GM23248 (cell line): Measurements from ENCODE around the gene ENPP6.

ENCODE experiments used
- EZH2 ChIP-seq: fragments of 200-600 bp; sonication (generic); IDR thresholded peaks from 2 replicates; pipeline ENCODE4 v1.6.1; 2018; ENCODE audit warnings: antibody characterized with exemption, mild to moderate bottlenecking; ENCODE audit not compliant: insufficient read depth, poor library complexity, severe bottlenecking
- EZH2phosphoT487 ChIP-seq: fragments of 200-600 bp; sonication (generic); IDR thresholded peaks from 2 replicates; pipeline ENCODE4 v1.6.1; 2018; ENCODE audit warnings: antibody characterized with exemption, moderate library complexity, mild to moderate bottlenecking, low read depth; ENCODE audit not compliant: insufficient read depth

DNA sequence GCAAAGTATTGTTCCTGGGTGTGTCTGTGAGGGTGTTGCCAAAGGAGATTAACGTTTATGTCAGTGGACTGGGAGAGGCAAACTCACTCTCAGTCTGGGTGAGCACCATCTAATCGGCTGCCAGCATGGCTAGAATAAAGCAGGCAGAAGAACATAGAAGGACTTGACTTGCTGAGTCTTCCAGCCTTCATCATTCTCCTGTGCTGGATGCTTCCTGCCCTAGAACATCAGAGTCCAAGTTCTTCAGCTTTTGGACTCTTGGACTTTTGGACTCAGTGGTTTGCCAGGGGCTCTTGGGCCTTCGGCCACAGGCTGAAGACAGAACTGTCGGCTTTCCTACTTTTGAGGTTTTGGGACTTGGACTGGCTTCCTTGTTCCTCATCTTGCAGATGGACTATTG, 15.3 kb upstream of the ENPP6 start:
- no peak for TF ChIP-seq EZH2
- no peak for TF ChIP-seq EZH2phosphoT487
